ENCODE results near the gene ACTG2. TPM values are rescaled to one million over a fixed set of nuclear protein-coding genes. Genes with fewer than 3 reads are reported as not detected.

The ACTG2 gene
- total and polyA plus RNA-seq, 2 donors (not counting 1 experiment from before 2014, with no cell fraction given): not detected

GRCh38 chr2:73904952-73905351 is 12.1 kb downstream of the ACTG2 start:
- Histone ChIP-seq H3K4me1 (ENCODE audit: control insufficient read depth in 2 of 2, insufficient read depth in 2 of 2, low read length in 2 of 2) (peaks cover 0 to 2% of the 10 kb centered on the region in 2 donors), H3K9me3 (ENCODE audit: control extremely low read depth in 1 of 3, control insufficient read depth in 2 of 3, insufficient read depth in 1 of 3, low read length in 2 of 3) (no peaks in the 10 kb centered on the region), H3K27me3 (replicated peaks in 1 of 4; ENCODE audit: control extremely low read depth in 1 of 4, control insufficient read depth in 3 of 4, insufficient read depth in 4 of 4, low read length in 3 of 4) (peaks cover 0 to 3% (median 0%) of the 10 kb centered on the region in 4 experiments), H3K4me3 (ENCODE audit: control extremely low read depth in 1 of 5, extremely low read depth in 1 of 5, insufficient read depth in 1 of 5, low read depth in 2 of 5, low read length in 4 of 5) (no peak overlapping the region), H2AFZ (ENCODE audit: insufficient read depth, low read depth, low read length, poor library complexity, severe bottlenecking) (no peak overlapping the region), H3K79me2 (ENCODE audit: control insufficient read depth, insufficient read depth, low read length) (no peaks in the 10 kb centered on the region), H3K36me3 (replicated peaks in 1 of 2; ENCODE audit: control extremely low read depth in 1 of 2, control insufficient read depth in 1 of 2, extremely low read depth in 1 of 2, insufficient read depth in 2 of 2, low read length in 1 of 2) (no peaks in the 10 kb centered on the region), H3K9ac (ENCODE audit: low read length) (no peak overlapping the region), H4K20me1 (ENCODE audit: control insufficient read depth, insufficient read depth, low read length, poor library complexity, severe bottlenecking) (no peaks in the 10 kb centered on the region), H3K4me2 (replicated peaks; ENCODE audit: low read depth, low read length, poor library complexity, severe bottlenecking) (no peak overlapping the region), H3K27ac (ENCODE audit: low read length in 2 of 2) (no peak overlapping the region)
- Mint-ChIP-seq H3K27ac (no peak overlapping the region), H3K9me3 (ENCODE audit: insufficient read depth) (no peaks in the 10 kb centered on the region), H3K27me3 (peaks cover 12% of the 10 kb centered on the region), H3K4me1 (peaks cover 2% of the 10 kb centered on the region), H3K4me3 (no peak overlapping the region)
- CTCF ChIA-PET: interaction anchor here (0.7 kb wide), 1 partner anchor 104 kb away, joined by 3 read pairs; no protein-coding TSS in a partner anchor
- DNase-seq (no peak), ATAC-seq (ENCODE audit: low read depth) (no peak)
- intact Hi-C loops (cut with micrococcal nuclease): loop anchor here (5.0 kb wide), 2 partner anchors 37 to 82 kb away; no protein-coding TSS in a partner anchor
- POLR2A ChIA-PET: no interaction called here
- no CpG with 5 or more reads among the region's 1 CpG for WGBS (ENCODE audit: insufficient coverage)
- TF ChIP-seq CTCF (IDR thresholded peaks at IDR 0.05) (no peak), EZH2 (IDR thresholded peaks at IDR 0.05; ENCODE audit: borderline replicate concordance, insufficient read depth, low read depth, low read length, poor library complexity, severe bottlenecking) (no peak)

- ATAC-seq (ENCODE audit: low read depth) (no peak), DNase-seq (no peak)
- H3K79me2 ChIP-seq (ENCODE audit: control insufficient read depth, insufficient read depth, low read length): no peaks in the 10 kb centered on the region
- no peaks in the 10 kb centered on the region for H3K9me3 ChIP-seq (ENCODE audit: control extremely low read depth in 1 of 3, control insufficient read depth in 2 of 3, insufficient read depth in 1 of 3, low read length in 2 of 3)
- H3K36me3 ChIP-seq (replicated peaks in 1 of 2; ENCODE audit: control extremely low read depth in 1 of 2, control insufficient read depth in 1 of 2, extremely low read depth in 1 of 2, insufficient read depth in 2 of 2, low read length in 1 of 2): no peaks in the 10 kb centered on the region
- no peak overlapping the region for H3K4me2 ChIP-seq (replicated peaks; ENCODE audit: low read depth, low read length, poor library complexity, severe bottlenecking)
- POLR2A ChIA-PET: no interaction called here
- no peaks in the 10 kb centered on the region for H4K20me1 ChIP-seq (ENCODE audit: control insufficient read depth, insufficient read depth, low read length, poor library complexity, severe bottlenecking)
- Mint-ChIP-seq H3K27ac (no peak overlapping the region), H3K4me3 (no peak overlapping the region), H3K4me1 (peaks cover 2% of the 10 kb centered on the region), H3K27me3 (peaks cover 8% of the 10 kb centered on the region), H3K9me3 (ENCODE audit: insufficient read depth) (no peaks in the 10 kb centered on the region)
- CTCF ChIA-PET: interaction anchor here (1.2 to 2.1 kb wide), 9 partner anchors 14 to 343 kb away, joined by 3 to 28 read pairs (median 14); partner anchors contain the start of gene BOLA3
- 88% methylated on average over 2 of the region's 5 CpGs for WGBS (ENCODE audit: insufficient coverage)
- H3K27ac ChIP-seq (ENCODE audit: low read length in 2 of 2): no peak overlapping the region
- no peak overlapping the region for H3K9ac ChIP-seq (ENCODE audit: low read length)
- no peak for TF ChIP-seq EZH2 (IDR thresholded peaks at IDR 0.05; ENCODE audit: borderline replicate concordance, insufficient read depth, low read depth, low read length, poor library complexity, severe bottlenecking)
- no peak overlapping the region for H2AFZ ChIP-seq (ENCODE audit: insufficient read depth, low read depth, low read length, poor library complexity, severe bottlenecking)
- H3K27me3 ChIP-seq (replicated peaks in 1 of 4; ENCODE audit: control extremely low read depth in 1 of 4, control insufficient read depth in 3 of 4, insufficient read depth in 4 of 4, low read length in 3 of 4): peaks cover 0 to 2% (median 0%) of the 10 kb centered on the region in 4 experiments
- no peak overlapping the region for H3K4me3 ChIP-seq (ENCODE audit: control extremely low read depth in 1 of 5, extremely low read depth in 1 of 5, insufficient read depth in 1 of 5, low read depth in 2 of 5, low read length in 4 of 5)
- intact Hi-C loops (cut with micrococcal nuclease): loop anchor here (5.0 kb wide), 2 partner anchors 35 to 80 kb away; no protein-coding TSS in a partner anchor
- peaks cover 0 to 2% of the 10 kb centered on the region in 2 donors for H3K4me1 ChIP-seq (ENCODE audit: control insufficient read depth in 2 of 2, insufficient read depth in 2 of 2, low read length in 2 of 2)
Measured at GRCh38 chr2:73906847-73907505, 14.2 kb downstream of the ACTG2 start.

Measured in B cell (primary cell).